Measurements from ENCODE around the gene MYO1H. TPM values are rescaled to one million over a fixed set of nuclear protein-coding genes. Genes with fewer than 3 reads are reported as not detected.
"Not testable (repeated sequence)": the region's sequence is repeated elsewhere in the genome, so short reads cannot be mapped to it uniquely, and the experiment has no call there.

The MYO1H gene
- total and polyA plus RNA-seq, 5 donors from 2014 or later, result 0.14 TPM; not detected in 4

DNA sequence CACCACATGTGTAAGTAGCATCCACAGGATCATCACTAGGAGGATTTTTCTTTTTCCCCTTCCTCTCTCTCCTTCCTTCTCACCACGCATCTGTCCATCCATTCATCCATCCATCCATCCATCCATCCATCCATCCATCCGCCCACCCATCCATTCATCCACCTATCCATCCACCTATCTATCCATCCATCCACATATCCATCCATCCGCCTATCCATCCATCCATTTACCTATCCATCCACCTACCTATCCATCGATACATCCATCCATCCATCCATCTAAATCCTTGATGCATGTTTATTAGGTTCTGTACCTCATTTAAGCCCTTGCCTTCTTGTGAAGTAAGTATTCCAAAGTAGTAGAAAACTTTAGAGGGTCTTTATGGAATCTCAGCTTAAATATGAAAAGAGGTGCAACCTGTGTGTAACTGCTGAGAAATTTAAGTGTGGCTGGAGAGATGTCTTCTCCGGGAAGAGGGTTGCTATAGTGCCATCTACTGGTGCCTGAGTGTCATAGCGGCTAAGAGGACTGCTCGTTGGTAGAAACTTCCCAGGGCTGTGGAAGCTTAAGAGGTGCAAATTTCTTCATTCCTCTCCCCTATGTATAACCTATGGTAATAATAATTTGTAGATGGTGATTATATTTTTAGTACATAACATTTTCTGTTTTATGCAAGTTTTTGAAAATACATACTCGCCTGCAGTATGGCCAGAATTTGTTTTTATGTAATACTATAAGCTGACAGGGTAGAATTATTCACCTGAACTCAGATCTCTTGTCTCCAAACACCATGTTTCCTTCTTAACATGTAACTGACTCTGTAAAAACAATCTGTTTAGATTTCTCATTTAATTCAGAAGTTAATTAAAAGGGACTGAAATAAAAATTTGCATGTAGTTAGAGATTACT is 46.0 kb downstream of the MYO1H start:
- H3K4me1 ChIP-seq (ENCODE audit: control insufficient read depth, insufficient read depth, low read length, poor library complexity, severe bottlenecking), result no peaks in the 10 kb centered on the region
- no peak overlapping the region for H3K27ac ChIP-seq (ENCODE audit: insufficient read depth, low read length, poor library complexity, severe bottlenecking)
- H3K27ac Mint-ChIP-seq, result no peak overlapping the region
- no peak overlapping the region for H3K4me3 ChIP-seq (ENCODE audit: low read depth, low read length)
- peaks cover 0 to 2% (median 0%) of the 10 kb centered on the region in 7 donors for H3K9me3 Mint-ChIP-seq
- no peaks in the 10 kb centered on the region for H3K36me3 Mint-ChIP-seq
- ATAC-seq (ENCODE audit: low read depth in 2 of 2) (peak in 1 of 2 donors; percentile 58), DNase-seq (peak; percentile 9 to 62 (median 46))
- H3K9me3 ChIP-seq (ENCODE audit: control insufficient read depth in 2 of 2, low read length in 2 of 2), result no peaks in the 10 kb centered on the region
- H3K27me3 ChIP-seq (ENCODE audit: control insufficient read depth, insufficient read depth, low read length), result peaks cover 8% of the 10 kb centered on the region
- H3K27me3 Mint-ChIP-seq, result peaks cover 39% of the 10 kb centered on the region
- H3K4me1 Mint-ChIP-seq, result no peaks in the 10 kb centered on the region
- H3K4me3 Mint-ChIP-seq, result no peak overlapping the region
- no peaks in the 10 kb centered on the region for H3K36me3 ChIP-seq (ENCODE audit: control insufficient read depth, insufficient read depth, low read length)

DNA sequence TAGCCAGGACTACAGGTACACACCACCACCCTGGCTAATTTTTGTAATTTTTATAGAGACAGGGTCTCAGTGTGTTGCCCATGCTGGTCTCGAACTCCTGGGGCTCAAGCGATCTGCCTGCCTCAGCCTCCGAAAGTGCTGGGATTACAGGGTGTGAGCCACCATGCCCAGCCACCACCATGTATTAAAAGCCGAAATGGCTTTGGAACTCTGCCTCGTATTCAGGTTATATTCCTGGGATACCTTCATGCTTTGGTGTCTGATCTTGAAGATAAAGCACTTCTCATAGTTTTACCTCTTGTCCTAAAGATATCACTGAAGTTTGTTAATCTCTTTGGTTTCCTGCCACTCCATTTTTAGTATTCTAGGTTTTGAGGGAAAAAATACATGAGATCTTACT is 47.2 kb downstream of the MYO1H start:
- H3K4me1 Mint-ChIP-seq, result no peaks in the 10 kb centered on the region
- no peaks in the 10 kb centered on the region for H3K36me3 Mint-ChIP-seq
- peaks cover 6% of the 10 kb centered on the region for H3K27me3 ChIP-seq (ENCODE audit: control insufficient read depth, insufficient read depth, low read length)
- no peak for DNase-seq
- H3K27ac Mint-ChIP-seq, result no peak overlapping the region
- H3K4me3 Mint-ChIP-seq, result no peak overlapping the region
- H3K36me3 ChIP-seq (ENCODE audit: control insufficient read depth, insufficient read depth, low read length), result no peaks in the 10 kb centered on the region
- H3K9me3 Mint-ChIP-seq, result peaks cover 0 to 2% (median 0%) of the 10 kb centered on the region in 7 donors
- H3K4me1 ChIP-seq (ENCODE audit: control insufficient read depth, insufficient read depth, low read length, poor library complexity, severe bottlenecking), result no peaks in the 10 kb centered on the region
- ATAC-seq (ENCODE audit: low read depth in 2 of 2), result no peak
- H3K4me3 ChIP-seq (ENCODE audit: low read depth, low read length), result no peak overlapping the region
- H3K9me3 ChIP-seq (ENCODE audit: control insufficient read depth in 2 of 2, low read length in 2 of 2), result no peaks in the 10 kb centered on the region
- peaks cover 39% of the 10 kb centered on the region for H3K27me3 Mint-ChIP-seq
- H3K27ac ChIP-seq (ENCODE audit: insufficient read depth, low read length, poor library complexity, severe bottlenecking), result no peak overlapping the region

DNA sequence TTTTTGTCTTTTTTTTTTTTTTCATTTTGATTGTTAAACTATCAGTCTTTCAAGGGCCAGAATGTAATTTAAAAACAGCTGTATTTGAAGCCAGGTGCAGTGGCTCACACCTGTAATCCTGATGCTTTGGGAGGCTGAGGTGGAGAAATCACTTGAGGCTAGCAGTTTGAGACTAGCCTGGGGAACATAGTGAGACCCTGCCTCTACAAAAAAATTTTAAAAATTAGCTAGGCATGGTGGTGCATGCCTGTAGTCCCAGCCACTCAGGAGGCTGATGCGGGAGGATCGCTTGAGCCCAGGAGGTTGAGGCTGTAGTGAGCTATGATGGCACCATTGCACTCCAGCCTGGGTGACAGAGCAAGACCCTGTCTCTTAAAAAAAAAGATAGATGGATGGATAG is 57.1 kb downstream of the MYO1H start:
- not testable (repeated sequence) for H3K4me1 Mint-ChIP-seq; H3K9me3 Mint-ChIP-seq; H3K27ac Mint-ChIP-seq; H3K27me3 ChIP-seq (ENCODE audit: control insufficient read depth, insufficient read depth, low read length); H3K36me3 ChIP-seq (ENCODE audit: control insufficient read depth, insufficient read depth, low read length); ATAC-seq (ENCODE audit: low read depth in 2 of 2); H3K4me3 ChIP-seq (ENCODE audit: low read depth, low read length); H3K4me3 Mint-ChIP-seq; H3K36me3 Mint-ChIP-seq; H3K27ac ChIP-seq (ENCODE audit: insufficient read depth, low read length, poor library complexity, severe bottlenecking); H3K4me1 ChIP-seq (ENCODE audit: control insufficient read depth, insufficient read depth, low read length, poor library complexity, severe bottlenecking); H3K9me3 ChIP-seq (ENCODE audit: control insufficient read depth in 2 of 2, low read length in 2 of 2); DNase-seq
- peaks cover 14% of the 10 kb centered on the region for H3K27me3 Mint-ChIP-seq

DNA sequence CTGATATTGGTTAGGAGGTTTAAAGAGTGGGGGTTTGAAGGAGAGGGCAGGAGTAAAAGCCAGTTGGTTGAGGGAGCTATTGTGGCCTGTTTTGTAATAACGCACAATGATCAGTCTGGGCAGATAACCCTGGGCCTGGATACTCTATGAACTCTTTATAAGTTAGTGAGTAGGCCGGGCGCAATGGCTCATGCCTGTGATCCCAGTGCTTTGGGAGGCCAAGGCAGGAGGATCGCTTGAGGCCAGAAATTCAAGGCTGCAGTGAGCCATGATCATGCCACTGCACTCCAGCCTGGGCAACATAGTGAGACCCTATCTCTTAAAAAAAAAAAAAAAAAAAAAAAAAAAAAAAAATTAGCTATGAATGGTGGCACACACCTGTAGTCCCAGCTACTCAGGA is 58.4 kb downstream of the MYO1H start:
- not testable (repeated sequence) for H3K36me3 Mint-ChIP-seq, H3K4me1 Mint-ChIP-seq

DNA sequence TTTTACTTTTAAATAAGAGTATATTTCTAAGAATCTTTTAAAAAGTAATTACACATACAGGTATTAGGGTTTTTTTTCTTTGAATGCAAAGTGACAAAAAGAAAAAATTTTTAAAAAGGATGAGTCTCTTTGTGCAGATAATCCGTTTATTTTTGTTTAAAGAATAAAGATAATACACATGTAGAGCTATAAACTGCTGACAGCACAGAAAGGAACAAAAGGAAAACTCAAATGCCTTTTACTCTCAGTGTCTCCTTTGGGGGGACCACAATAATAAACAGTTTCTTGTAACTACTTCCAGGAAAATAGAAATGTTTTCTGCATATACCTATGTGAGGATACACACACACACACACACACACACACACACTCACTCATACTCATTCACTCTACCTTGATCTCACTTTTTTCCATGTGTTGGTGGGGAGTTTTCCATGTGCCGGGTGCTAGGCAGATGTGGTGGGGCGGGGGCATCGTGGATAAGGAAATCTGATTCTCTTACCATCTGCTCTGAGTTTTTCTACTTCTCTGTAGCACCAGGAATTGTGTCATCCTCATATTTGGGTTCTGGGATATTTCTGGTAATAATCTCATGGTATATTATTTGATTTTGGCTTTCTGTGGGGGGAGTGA is 71.3 kb downstream of the MYO1H start:
- H3K27ac ChIP-seq (ENCODE audit: insufficient read depth, low read length, poor library complexity, severe bottlenecking), result no peak overlapping the region
- H3K9me3 ChIP-seq (ENCODE audit: control insufficient read depth in 2 of 2, low read length in 2 of 2), result no peaks in the 10 kb centered on the region
- Mint-ChIP-seq H3K36me3 (peaks cover 3% of the 10 kb centered on the region), H3K4me1 (no peaks in the 10 kb centered on the region), H3K27ac (no peak overlapping the region), H3K27me3 (peaks cover 20% of the 10 kb centered on the region), H3K4me3 (no peak overlapping the region), H3K9me3 (peaks cover 0 to 3% (median 1%) of the 10 kb centered on the region in 7 donors)
- no peak overlapping the region for H3K4me3 ChIP-seq (ENCODE audit: low read depth, low read length)
- no peaks in the 10 kb centered on the region for H3K36me3 ChIP-seq (ENCODE audit: control insufficient read depth, insufficient read depth, low read length)
- peaks cover 2% of the 10 kb centered on the region for H3K27me3 ChIP-seq (ENCODE audit: control insufficient read depth, insufficient read depth, low read length)
- no peak for DNase-seq
- no peak for ATAC-seq (ENCODE audit: low read depth in 2 of 2)
- H3K4me1 ChIP-seq (ENCODE audit: control insufficient read depth, insufficient read depth, low read length, poor library complexity, severe bottlenecking), result no peaks in the 10 kb centered on the region

More for the DNA sequence above, 58.4 kb downstream of the MYO1H start:
- DNase-seq; H3K9me3 Mint-ChIP-seq; H3K36me3 ChIP-seq (ENCODE audit: control insufficient read depth, insufficient read depth, low read length); H3K4me3 ChIP-seq (ENCODE audit: low read depth, low read length); H3K4me1 ChIP-seq (ENCODE audit: control insufficient read depth, insufficient read depth, low read length, poor library complexity, severe bottlenecking); H3K4me3 Mint-ChIP-seq; H3K27ac Mint-ChIP-seq; ATAC-seq (ENCODE audit: low read depth in 2 of 2); H3K27ac ChIP-seq (ENCODE audit: insufficient read depth, low read length, poor library complexity, severe bottlenecking); H3K9me3 ChIP-seq (ENCODE audit: control insufficient read depth in 2 of 2, low read length in 2 of 2); H3K27me3 ChIP-seq (ENCODE audit: control insufficient read depth, insufficient read depth, low read length): not testable (repeated sequence)
- H3K27me3 Mint-ChIP-seq, result peaks cover 18% of the 10 kb centered on the region

DNA sequence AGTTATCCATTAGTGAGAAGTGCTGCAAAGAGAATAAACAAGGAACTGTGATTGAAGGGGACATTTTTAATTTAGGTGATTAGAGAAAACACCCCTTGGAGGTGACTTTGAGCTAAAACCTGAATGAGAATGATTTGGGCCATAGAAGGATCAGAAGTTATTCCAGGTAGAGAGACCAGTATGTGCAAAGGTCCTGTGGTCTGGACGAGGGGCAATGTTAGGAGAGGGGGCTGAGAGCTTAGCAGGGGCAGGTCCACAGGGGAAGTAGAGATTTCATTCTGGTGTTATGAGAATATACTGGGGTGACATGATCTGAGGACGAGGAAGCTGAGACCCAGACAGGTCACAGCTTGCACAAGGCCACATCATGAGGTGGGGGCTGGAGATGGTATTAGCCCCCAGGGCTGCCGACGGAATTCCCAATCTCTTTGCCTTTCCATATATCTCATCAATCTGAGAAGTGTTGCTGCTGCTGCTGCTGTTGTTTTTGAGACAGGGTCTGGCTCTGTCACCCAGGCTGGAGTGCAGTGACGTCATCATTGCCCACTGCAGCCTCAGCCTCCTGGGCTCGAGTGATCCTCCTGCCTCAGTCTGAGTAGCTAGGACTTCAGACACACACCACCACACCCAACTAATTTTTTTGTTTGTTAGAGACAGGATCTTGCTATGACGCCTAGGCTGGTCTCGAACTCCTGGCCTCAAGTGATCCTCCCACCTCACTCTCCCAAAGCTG is 73.8 kb downstream of the MYO1H start:
- H3K27me3 ChIP-seq (ENCODE audit: control insufficient read depth, insufficient read depth, low read length), result peaks cover 2% of the 10 kb centered on the region
- H3K4me3 Mint-ChIP-seq, result no peak overlapping the region
- H3K9me3 Mint-ChIP-seq, result peaks cover 0 to 2% (median 1%) of the 10 kb centered on the region in 7 donors
- H3K27me3 Mint-ChIP-seq, result peaks cover 14% of the 10 kb centered on the region
- DNase-seq (no peak), ATAC-seq (ENCODE audit: low read depth in 2 of 2) (no peak)
- peaks cover 3% of the 10 kb centered on the region for H3K36me3 Mint-ChIP-seq
- no peak overlapping the region for H3K4me3 ChIP-seq (ENCODE audit: low read depth, low read length)
- no peaks in the 10 kb centered on the region for H3K9me3 ChIP-seq (ENCODE audit: control insufficient read depth in 2 of 2, low read length in 2 of 2)
- no peak overlapping the region for H3K27ac Mint-ChIP-seq
- H3K36me3 ChIP-seq (ENCODE audit: control insufficient read depth, insufficient read depth, low read length), result no peaks in the 10 kb centered on the region
- no peaks in the 10 kb centered on the region for H3K4me1 Mint-ChIP-seq
- no peak overlapping the region for H3K27ac ChIP-seq (ENCODE audit: insufficient read depth, low read length, poor library complexity, severe bottlenecking)
- H3K4me1 ChIP-seq (ENCODE audit: control insufficient read depth, insufficient read depth, low read length, poor library complexity, severe bottlenecking), result no peaks in the 10 kb centered on the region

DNA sequence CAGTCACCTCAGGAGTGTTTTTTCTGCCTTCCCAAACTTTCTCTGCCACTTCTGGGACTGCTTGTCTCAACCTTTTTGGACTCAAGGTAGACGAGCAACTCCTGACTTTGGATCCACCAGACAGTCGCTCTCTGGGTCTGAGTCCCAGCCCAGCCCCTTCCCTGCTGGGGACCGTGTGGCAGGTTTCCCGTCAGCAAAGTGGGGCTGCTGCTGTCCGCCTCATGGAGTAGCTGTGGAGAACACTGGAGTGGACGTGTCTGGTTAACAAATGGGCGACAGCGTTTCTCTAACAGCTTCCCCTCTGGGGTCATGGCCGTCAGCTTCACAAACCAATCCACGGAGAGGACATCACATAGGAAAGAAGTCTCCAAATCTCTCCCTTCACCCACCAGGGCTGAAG is 74.6 kb downstream of the MYO1H start:
- Histone ChIP-seq H3K27me3 (ENCODE audit: control insufficient read depth, insufficient read depth, low read length) (peaks cover 2% of the 10 kb centered on the region), H3K27ac (ENCODE audit: insufficient read depth, low read length, poor library complexity, severe bottlenecking) (no peak overlapping the region), H3K36me3 (ENCODE audit: control insufficient read depth, insufficient read depth, low read length) (no peaks in the 10 kb centered on the region), H3K9me3 (ENCODE audit: control insufficient read depth in 2 of 2, low read length in 2 of 2) (no peaks in the 10 kb centered on the region), H3K4me1 (ENCODE audit: control insufficient read depth, insufficient read depth, low read length, poor library complexity, severe bottlenecking) (no peaks in the 10 kb centered on the region), H3K4me3 (ENCODE audit: low read depth, low read length) (no peak overlapping the region)
- no peak for DNase-seq
- Mint-ChIP-seq H3K27ac (no peak overlapping the region), H3K27me3 (peaks cover 14% of the 10 kb centered on the region), H3K4me1 (no peaks in the 10 kb centered on the region), H3K9me3 (peaks cover 0 to 3% (median 1%) of the 10 kb centered on the region in 7 donors), H3K36me3 (peaks cover 3% of the 10 kb centered on the region), H3K4me3 (no peak overlapping the region)
- ATAC-seq (ENCODE audit: low read depth in 2 of 2), result no peak

Measured in CD4-positive, CD25-positive, alpha-beta regulatory T cell (primary cell).